C1 segment of cervical spinal cord (tissue), 14 donors: ENCODE data around the gene TRIML1.

ENCODE experiments used
- DNase-seq, 14 donors: peaks; one replicate each; lab custom pipeline; 2025; lab: John Stamatoyannopoulos, UW

TRIML1 gene

GRCh38 chr4:188139141-188139540 lies at the start of gene TRIML1:
TSS of gene TRIML1 (plus strand) at chr4:188139441. CDS start at chr4:188139559, 118 bp downstream.
- DNase-seq, result no peak

GRCh38 chr4:188092824-188093223 lies 46.4 kb upstream of the TRIML1 start:
- no peak for DNase-seq

DNA sequence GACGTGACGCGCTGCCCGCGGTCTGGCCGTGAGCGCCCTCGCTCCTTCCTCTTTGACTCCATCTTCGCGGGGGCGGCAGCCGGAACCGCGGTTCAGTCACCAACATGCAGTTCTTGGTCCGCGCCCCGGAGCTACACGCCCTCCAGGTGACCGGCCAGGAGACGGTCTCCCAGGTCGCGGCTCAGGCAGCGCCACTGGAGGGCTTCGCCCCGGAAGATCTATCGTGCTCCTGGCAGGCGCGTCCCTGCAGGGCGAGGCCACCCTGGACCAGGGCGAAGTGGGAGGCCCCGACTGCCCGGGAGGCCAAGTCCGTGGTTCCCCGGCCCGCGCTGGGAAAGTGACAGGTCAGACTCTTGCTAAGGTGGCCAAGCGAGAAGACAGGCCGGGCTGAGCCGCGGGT lies 32.8 kb upstream of the TRIML1 start:
- DNase-seq, result no peak

- no peak for DNase-seq
Measured at GRCh38 chr4:188107931-188108843, 31.1 kb upstream of the TRIML1 start.

DNA sequence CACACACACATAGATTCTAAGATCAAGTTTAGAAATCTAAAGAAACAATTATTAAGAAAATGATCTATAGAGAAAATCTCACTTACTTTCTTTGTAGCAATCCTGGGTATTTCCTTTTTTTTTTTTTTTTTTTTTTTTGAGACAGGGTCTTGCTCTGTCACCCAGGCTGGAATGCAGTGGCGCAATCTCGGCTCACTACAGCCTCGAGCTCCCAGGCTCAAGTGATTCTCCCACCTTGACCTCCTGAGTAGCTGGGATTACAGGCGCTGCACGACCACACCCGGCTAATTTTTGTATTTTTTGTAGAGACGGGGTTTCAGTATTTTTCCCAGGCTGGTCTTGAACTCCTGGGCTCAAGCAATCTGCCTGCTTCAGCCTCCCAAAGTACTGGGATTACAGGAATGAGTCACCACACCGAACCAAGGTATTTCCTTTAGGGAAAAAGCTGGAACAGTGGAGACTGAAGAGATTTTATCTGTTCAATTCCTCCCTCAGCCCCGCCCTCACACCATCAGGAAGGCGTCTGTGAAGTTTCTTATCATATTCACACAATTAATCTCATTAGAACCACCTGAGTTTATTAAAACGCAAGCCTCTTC lies 30.0 kb upstream of the TRIML1 start, which contains the start of gene TRIML2:
TSS of gene TRIML2 (minus strand) at position 447 of the 599 bp plus-strand sequence. CDS start 4,235 bp downstream, outside the sequence.
- DNase-seq, result no peak

GRCh38 chr4:188110036-188110435 lies 29.2 kb upstream of the TRIML1 start:
- DNase-seq, result no peak

DNA sequence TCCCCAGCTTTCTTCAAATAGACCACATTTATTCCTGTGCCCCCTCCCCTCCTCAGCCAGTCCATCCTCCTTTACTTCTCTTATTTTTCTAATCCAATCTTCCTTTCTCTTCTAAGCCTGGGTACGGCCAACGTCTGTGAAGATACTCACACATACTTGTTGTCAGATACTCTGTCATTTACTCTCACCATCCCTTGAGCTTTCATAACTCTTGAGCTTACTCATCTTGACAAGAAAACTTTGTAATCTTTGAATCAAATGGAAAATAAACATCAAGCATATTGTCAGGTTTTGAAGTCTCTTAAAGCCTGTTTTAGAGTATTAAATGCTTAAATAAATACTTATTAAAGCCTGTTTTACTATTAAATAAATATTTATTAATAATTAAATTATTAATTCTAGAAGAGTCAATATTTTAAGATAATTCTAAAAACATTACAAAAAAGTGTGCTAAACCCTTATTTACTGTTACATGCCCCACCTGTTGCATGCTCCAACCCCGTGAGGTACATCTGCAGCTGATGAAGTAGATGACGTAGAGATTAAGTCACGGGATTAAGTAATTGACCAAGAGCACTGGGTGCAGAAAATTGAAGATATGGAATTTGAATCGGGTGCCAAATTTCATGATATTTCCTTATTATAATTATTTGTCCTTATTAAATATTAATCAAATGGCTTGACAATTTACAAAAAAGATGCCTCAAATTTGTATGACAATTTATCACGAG lies 28.3 kb upstream of the TRIML1 start:
- DNase-seq, result no peak

- DNase-seq, result no peak
Measured at GRCh38 chr4:188111955-188112354, 27.3 kb upstream of the TRIML1 start.

DNA sequence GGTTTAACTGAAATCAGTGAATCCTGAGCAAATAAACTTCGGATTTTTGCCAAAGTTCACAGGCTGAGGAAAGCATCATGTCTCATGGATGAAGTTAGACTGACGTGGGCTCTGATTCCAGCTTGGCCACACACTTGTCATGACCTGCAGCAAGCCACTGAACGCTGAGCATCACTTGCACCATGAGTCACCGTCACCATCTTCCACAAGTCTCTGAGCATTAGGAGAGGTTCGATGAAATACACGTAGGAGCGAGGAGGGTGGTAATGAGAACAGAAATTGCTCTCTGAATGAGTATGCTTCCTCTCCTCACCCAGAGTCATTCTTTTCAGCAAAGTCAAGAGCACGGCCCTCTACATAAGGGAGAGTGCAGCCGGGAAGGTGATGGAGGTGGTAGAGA lies 26.1 kb upstream of the TRIML1 start:
- no peak for DNase-seq

DNA sequence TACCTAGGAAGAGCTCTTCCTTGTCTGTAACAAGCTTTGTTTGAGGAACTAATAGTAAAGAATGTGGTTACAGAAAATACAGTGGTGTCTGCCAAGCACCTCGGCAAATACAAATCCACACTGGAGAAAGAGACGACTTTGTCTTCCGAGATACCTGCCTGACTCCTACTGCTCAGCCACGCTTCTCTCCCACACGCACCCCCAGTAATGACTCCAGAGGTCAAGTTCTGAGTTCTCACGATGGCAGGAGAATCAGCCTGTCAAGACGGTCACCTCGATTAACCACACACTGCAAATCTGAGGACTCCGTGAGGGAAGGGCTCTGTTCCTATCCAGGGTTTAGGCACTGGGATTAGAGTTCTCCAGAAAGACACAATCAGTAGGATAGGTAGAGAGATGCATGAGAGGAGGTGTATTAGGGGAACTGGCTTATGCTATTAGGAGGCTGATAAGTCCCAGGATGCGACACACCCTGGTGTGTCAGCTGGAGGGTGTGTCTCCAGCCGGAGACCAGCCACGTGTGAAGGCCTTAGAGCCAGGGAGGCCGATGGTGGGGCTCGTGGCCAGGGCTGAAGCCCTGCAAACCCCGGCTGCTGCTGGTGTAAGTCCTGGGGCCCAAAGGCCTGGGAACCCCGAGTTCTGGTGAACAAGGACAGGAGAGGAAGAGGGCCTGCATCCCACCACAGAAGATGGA lies 21.5 kb upstream of the TRIML1 start:
- no peak for DNase-seq

DNA sequence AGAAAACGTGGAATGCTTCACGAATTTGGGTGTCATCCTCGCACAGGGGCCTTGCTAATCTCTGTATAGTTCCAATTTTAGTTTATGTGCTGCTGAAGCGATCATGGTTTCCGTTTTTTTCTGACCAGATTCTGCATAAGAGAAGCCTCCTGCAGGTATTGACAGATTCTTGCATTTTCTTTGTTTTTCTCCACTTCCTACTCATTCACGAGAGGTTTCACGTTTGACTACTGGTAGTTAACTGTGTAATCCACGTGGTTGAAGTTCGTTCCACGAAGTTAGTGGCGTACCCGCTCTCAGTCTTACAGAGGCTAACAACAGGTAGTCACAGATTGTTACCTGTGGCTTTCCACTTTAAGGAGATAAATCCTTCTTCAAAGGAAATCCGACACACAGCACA lies 17.7 kb upstream of the TRIML1 start:
- DNase-seq, result no peak

DNA sequence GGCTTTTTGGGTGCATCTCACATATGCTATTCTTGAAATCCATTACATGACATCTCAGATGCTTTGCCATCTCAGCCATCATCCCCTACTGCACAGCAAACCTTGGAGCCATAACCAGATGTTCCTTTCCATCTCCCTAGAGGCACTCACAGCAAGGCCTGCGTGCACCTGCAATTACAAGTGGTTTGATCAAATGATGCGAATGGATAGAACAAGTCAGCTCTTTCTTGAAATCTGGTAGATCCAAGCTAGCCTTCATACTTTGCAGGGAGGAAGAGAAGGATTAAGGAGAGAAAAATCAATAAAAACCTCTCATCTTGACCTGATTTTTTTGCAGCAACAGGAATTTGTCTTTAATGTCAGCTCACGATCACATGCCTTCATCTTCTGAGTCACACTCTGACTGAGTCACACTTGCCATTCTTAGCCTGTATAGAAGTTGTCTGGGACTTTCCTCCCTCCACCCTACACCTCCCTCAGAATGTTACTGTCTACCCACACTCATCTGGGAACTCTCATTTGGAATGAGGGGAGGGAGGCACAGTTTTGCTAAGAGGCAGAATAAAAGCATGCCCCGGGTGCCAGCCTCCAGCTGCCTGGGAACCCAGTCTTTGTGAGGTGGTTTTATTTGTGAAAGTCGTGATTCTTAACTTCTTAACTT lies 11.9 kb upstream of the TRIML1 start:
- DNase-seq, result no peak

GRCh38 chr4:188130355-188130754 lies 8.9 kb upstream of the TRIML1 start:
- peak in 1 of 14 donors; percentile 4 for DNase-seq

GRCh38 chr4:188132232-188132631 lies 7.0 kb upstream of the TRIML1 start:
- no peak for DNase-seq

- no peak for DNase-seq
Measured at GRCh38 chr4:188138227-188138626, 1.0 kb upstream of the TRIML1 start.

DNA sequence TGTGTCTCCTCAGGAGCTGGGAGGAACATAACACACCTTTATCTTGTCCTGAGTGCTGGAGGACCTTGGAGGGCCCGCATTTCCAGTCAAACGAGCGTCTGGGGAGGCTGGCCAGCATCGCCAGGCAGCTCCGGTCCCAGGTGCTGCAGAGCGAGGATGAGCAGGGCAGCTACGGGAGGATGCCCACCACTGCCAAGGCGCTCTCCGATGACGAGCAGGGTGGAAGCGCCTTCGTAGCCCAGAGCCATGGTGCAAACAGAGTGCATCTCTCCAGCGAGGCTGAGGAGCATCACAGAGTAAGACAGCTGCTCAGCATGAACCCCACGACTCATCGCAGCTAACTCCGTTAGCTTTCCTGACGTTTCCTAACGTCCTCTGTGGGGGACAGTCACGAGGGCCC lies 430 bp downstream of the TRIML1 start:
- no peak for DNase-seq

GRCh38 chr4:188143731-188144130 lies 4.5 kb downstream of the TRIML1 start:
- no peak for DNase-seq

GRCh38 chr4:188145601-188146000 lies 6.4 kb downstream of the TRIML1 start:
- DNase-seq, result no peak

DNA sequence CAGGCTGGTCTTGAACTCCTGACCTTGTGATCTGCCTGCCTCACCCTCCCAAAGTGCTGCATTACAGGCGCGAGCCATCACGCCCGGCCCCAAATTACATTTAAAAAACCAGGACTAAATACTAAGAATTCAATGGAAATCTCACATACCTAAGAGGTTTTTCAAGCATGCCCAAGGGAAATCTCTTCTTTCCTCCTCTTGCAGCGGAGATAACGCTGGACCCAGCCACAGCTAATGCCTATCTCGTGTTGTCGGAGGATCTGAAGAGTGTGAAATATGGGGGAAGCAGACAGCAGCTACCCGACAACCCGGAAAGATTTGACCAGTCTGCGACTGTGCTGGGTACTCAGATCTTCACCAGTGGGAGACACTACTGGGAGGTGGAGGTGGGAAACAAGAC lies 7.4 kb downstream of the TRIML1 start:
- no peak for DNase-seq

DNA sequence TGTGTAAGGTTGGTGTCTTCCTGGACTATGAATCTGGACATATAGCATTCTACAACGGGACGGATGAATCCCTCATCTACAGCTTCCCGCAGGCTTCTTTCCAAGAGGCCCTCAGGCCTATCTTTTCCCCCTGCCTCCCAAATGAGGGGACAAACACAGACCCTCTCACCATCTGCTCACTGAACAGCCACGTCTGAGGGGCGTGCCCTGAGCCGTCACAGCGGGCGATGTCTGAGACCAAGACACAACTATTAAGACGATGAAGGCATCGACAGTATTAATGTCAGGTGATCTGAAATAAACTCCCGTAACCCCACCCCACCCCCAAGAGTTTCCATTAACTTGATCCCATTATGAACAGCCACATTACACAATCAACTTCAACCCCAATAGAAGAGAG lies 7.9 kb downstream of the TRIML1 start:
- DNase-seq, result no peak

GRCh38 chr4:188147776-188148175 lies 8.5 kb downstream of the TRIML1 start:
- DNase-seq, result no peak
